ENCODE measurements around the gene FOXJ1.

FOXJ1 gene

GRCh38 chr17:76122431-76123190 lies 18.4 kb downstream of the FOXJ1 start:
- no peak for DNase-seq

GRCh38 chr17:76121932-76122430 lies 19.1 kb downstream of the FOXJ1 start:
- no peak for DNase-seq

GRCh38 chr17:76120658-76121008 lies 20.4 kb downstream of the FOXJ1 start:
- DNase-seq: no peak

GRCh38 chr17:76119409-76120371 lies 21.4 kb downstream of the FOXJ1 start:
- no peak for DNase-seq

GRCh38 chr17:76115138-76115754 lies 25.8 kb downstream of the FOXJ1 start:
- no peak for DNase-seq

- no peak for DNase-seq
Observed at GRCh38 chr17:76111956-76112355, 29.1 kb downstream of the FOXJ1 start.

GRCh38 chr17:76107509-76107908 lies 33.5 kb downstream of the FOXJ1 start:
- no peak for DNase-seq

- no peak for DNase-seq
Observed at GRCh38 chr17:76106703-76107102, 34.3 kb downstream of the FOXJ1 start.

GRCh38 chr17:76104896-76105231 lies 36.2 kb downstream of the FOXJ1 start:
- no peak for DNase-seq

GRCh38 chr17:76104140-76104895 lies 36.7 kb downstream of the FOXJ1 start:
- DNase-seq: no peak

GRCh38 chr17:76103274-76104139 lies 37.5 kb downstream of the FOXJ1 start, which contains the start of gene EXOC7:
Gene EXOC7, minus strand, starts transcription at chr17:76103787. Its CDS starts 95 bp downstream, at chr17:76103692.
- peak; percentile 75 for DNase-seq

- no peak for DNase-seq
Observed at GRCh38 chr17:76102944-76103273, 38.1 kb downstream of the FOXJ1 start.

- no peak for DNase-seq
Observed at GRCh38 chr17:76097716-76098295, 43.2 kb downstream of the FOXJ1 start.

- no peak for DNase-seq
Observed at GRCh38 chr17:76095943-76096342, 45.1 kb downstream of the FOXJ1 start.

- no peak for DNase-seq
Observed at GRCh38 chr17:76094046-76094445, 47.0 kb downstream of the FOXJ1 start.

- no peak for DNase-seq
Observed at GRCh38 chr17:76092526-76093413, 48.3 kb downstream of the FOXJ1 start.

GRCh38 chr17:76091526-76092286 lies 49.3 kb downstream of the FOXJ1 start:
- DNase-seq: no peak

- no peak for DNase-seq
Observed at GRCh38 chr17:76090517-76091129, 50.4 kb downstream of the FOXJ1 start.

Measured in NCI-H226 (cell line).